ENCODE measurements around the gene PLEKHF1. TPM values are rescaled to one million over a fixed set of nuclear protein-coding genes. Genes with fewer than 3 reads are reported as not detected.

Gene PLEKHF1
- total RNA-seq, 1 donor from 2014 or later: 27.8 TPM

- intact Hi-C loops (cut with micrococcal nuclease): no loop called here
- no peak for DNase-seq
- no peaks in the 10 kb centered on the region for H3K9me3 ChIP-seq (replicated peaks)
- no peaks in the 10 kb centered on the region for H3K27me3 ChIP-seq (ENCODE audit: low read depth)
- H3K27ac ChIP-seq (replicated peaks): peak overlapping the region; percentile 98
- peaks cover 29% of the 10 kb centered on the region for H3K36me3 ChIP-seq
- no peak for TF ChIP-seq CTCF (IDR thresholded peaks at IDR 0.05; ENCODE audit: borderline replicate concordance)
- H3K4me1 ChIP-seq: peaks cover 98% of the 10 kb centered on the region
- H3K4me3 ChIP-seq: no peak overlapping the region
Observed at GRCh38 chr19:29672319-29672932, 7.2 kb downstream of the PLEKHF1 start.

GRCh38 chr19:29672933-29673336, 7.7 kb downstream of the PLEKHF1 start:
- Histone ChIP-seq H3K4me1 (peaks cover 98% of the 10 kb centered on the region), H3K27ac (replicated peaks) (peak overlapping the region; percentile 98), H3K36me3 (peaks cover 29% of the 10 kb centered on the region), H3K9me3 (replicated peaks) (no peaks in the 10 kb centered on the region), H3K4me3 (no peak overlapping the region), H3K27me3 (ENCODE audit: low read depth) (no peaks in the 10 kb centered on the region)
- no peak for TF ChIP-seq CTCF (IDR thresholded peaks at IDR 0.05; ENCODE audit: borderline replicate concordance)
- no peak for DNase-seq
- intact Hi-C loops (cut with micrococcal nuclease): no loop called here

GRCh38 chr19:29673451-29674371, 8.4 kb downstream of the PLEKHF1 start:
- Histone ChIP-seq H3K4me3 (no peak overlapping the region), H3K9me3 (replicated peaks) (no peaks in the 10 kb centered on the region), H3K4me1 (peaks cover 98% of the 10 kb centered on the region), H3K36me3 (peaks cover 29% of the 10 kb centered on the region), H3K27ac (replicated peaks) (peak overlapping the region; percentile 98), H3K27me3 (ENCODE audit: low read depth) (no peaks in the 10 kb centered on the region)
- intact Hi-C loops (cut with micrococcal nuclease): no loop called here
- DNase-seq: no peak
- TF ChIP-seq CTCF (IDR thresholded peaks at IDR 0.05; ENCODE audit: borderline replicate concordance): no peak

- Histone ChIP-seq H3K4me1 (peaks cover 98% of the 10 kb centered on the region), H3K9me3 (replicated peaks) (no peaks in the 10 kb centered on the region), H3K27ac (replicated peaks) (peak overlapping the region; percentile 98), H3K27me3 (ENCODE audit: low read depth) (no peaks in the 10 kb centered on the region), H3K4me3 (no peak overlapping the region), H3K36me3 (peaks cover 29% of the 10 kb centered on the region)
- TF ChIP-seq CTCF (IDR thresholded peaks at IDR 0.05; ENCODE audit: borderline replicate concordance): no peak
- no peak for DNase-seq
- intact Hi-C loops (cut with micrococcal nuclease): no loop called here
Observed at GRCh38 chr19:29674374-29675119, 9.3 kb downstream of the PLEKHF1 start.

- Histone ChIP-seq H3K4me1 (peaks cover 98% of the 10 kb centered on the region), H3K9me3 (replicated peaks) (no peaks in the 10 kb centered on the region), H3K27ac (replicated peaks) (peak overlapping the region; percentile 98), H3K4me3 (no peak overlapping the region), H3K27me3 (ENCODE audit: low read depth) (no peaks in the 10 kb centered on the region), H3K36me3 (peaks cover 29% of the 10 kb centered on the region)
- no peak for TF ChIP-seq CTCF (IDR thresholded peaks at IDR 0.05; ENCODE audit: borderline replicate concordance)
- intact Hi-C loops (cut with micrococcal nuclease): no loop called here
- no peak for DNase-seq
Observed at GRCh38 chr19:29675120-29675649, 9.9 kb downstream of the PLEKHF1 start.

Measured in left ventricle myocardium inferior (tissue), 1 donor.